GM23338 (cell line): ENCODE results near the gene AQP7. TPM values are rescaled to one million over a fixed set of nuclear protein-coding genes. Genes with fewer than 3 reads are reported as not detected.

Source experiments
- ATAC-seq: fragments of 200-7000 bp; cut with Tn5 transposase; 3 replicates; pipeline ENCODE4 v1.9.1; 2020
- DNase-seq: peaks from one replicate; pipeline ENCODE4 v3.0.0-alpha.2; 2015; ENCODE audit warnings: low spot score
- H2AFZ ChIP-seq: fragments of 200-600 bp; sonication (generic); 2 replicates; pipeline ENCODE4 v1.8.0; 2016; ENCODE audit warnings: antibody characterized with exemption, mild to moderate bottlenecking, moderate library complexity
- H3F3A ChIP-seq: fragments of 200-600 bp; sonication (generic); replicated peaks from 2 replicates; pipeline ENCODE4 v1.8.0; 2017; ENCODE audit warnings: antibody characterized with exemption, mixed run types, low read depth
- H3K27ac ChIP-seq: fragments of 200-600 bp; sonication (generic); 2 replicates; pipeline ENCODE4 v1.6.1; 2016; ENCODE audit warnings: low read depth
- H3K27me3 ChIP-seq: fragments of 200-600 bp; sonication (generic); 2 replicates; pipeline ENCODE4 v1.8.0; 2016; ENCODE audit warnings: mild to moderate bottlenecking, mixed run types, moderate library complexity; ENCODE audit not compliant: insufficient read depth
- H3K36me3 ChIP-seq: fragments of 200-600 bp; sonication (generic); 2 replicates; pipeline ENCODE4 v1.8.0; 2016; ENCODE audit warnings: mild to moderate bottlenecking; ENCODE audit not compliant: insufficient read depth
- H3K4me1 ChIP-seq: fragments of 200-600 bp; sonication (generic); 2 replicates; pipeline ENCODE4 v1.8.0; 2016; ENCODE audit warnings: mild to moderate bottlenecking, moderate library complexity; ENCODE audit not compliant: insufficient read depth
- H3K4me2 ChIP-seq: fragments of 200-600 bp; sonication (generic); 2 replicates; pipeline ENCODE4 v1.7.1; 2017; ENCODE audit warnings: mixed run types
- H3K4me3 ChIP-seq: fragments of 200-600 bp; sonication (generic); 2 replicates; pipeline ENCODE4 v1.6.1; 2016; ENCODE audit warnings: mixed run types
- H3K79me2 ChIP-seq: fragments of 200-600 bp; sonication (generic); replicated peaks from 2 replicates; pipeline ENCODE4 v1.8.0; 2017; ENCODE audit warnings: mild to moderate bottlenecking; ENCODE audit not compliant: insufficient read depth
- H3K9me2 ChIP-seq: fragments of 200-600 bp; sonication (generic); 2 replicates; pipeline ENCODE4 v1.8.0; 2017; ENCODE audit not compliant: insufficient read depth
- H4K20me1 ChIP-seq: fragments of 200-600 bp; sonication (generic); replicated peaks from 2 replicates; pipeline ENCODE4 v1.8.0; 2017; ENCODE audit warnings: mild to moderate bottlenecking; ENCODE audit not compliant: insufficient read depth
- H3K27ac Mint-ChIP-seq: 2 replicates; pipeline ENCODE4 v1.8.0; 2020; ENCODE audit warnings: inconsistent platforms, mild to moderate bottlenecking, moderate library complexity, mixed read lengths
- H3K27me3 Mint-ChIP-seq: 3 replicates; pipeline ENCODE4 v1.8.0; 2022; ENCODE audit warnings: low read depth, mild to moderate bottlenecking, moderate library complexity, mixed read lengths, inconsistent platforms; ENCODE audit not compliant: insufficient read depth, poor library complexity
- H3K36me3 Mint-ChIP-seq: 3 replicates; pipeline ENCODE4 v1.8.0; 2021; ENCODE audit warnings: low read depth, mild to moderate bottlenecking, inconsistent platforms, moderate library complexity, mixed read lengths
- H3K4me1 Mint-ChIP-seq: 3 replicates; pipeline ENCODE4 v1.8.0; 2020; ENCODE audit warnings: mild to moderate bottlenecking, inconsistent platforms, mixed read lengths
- H3K4me3 Mint-ChIP-seq: 3 replicates; pipeline ENCODE4 v1.8.0; 2021; ENCODE audit warnings: moderate library complexity, mild to moderate bottlenecking, inconsistent platforms, mixed read lengths
- H3K9me3 Mint-ChIP-seq: 3 replicates; pipeline ENCODE4 v1.8.0; 2020; ENCODE audit warnings: moderate library complexity, mild to moderate bottlenecking, inconsistent platforms, mixed read lengths
- CREB1 ChIP-seq: fragments of 250-450 bp; sonication (Bioruptor Pico); IDR thresholded peaks from 2 replicates; pipeline ENCODE4 v1.5.0; 2020; ENCODE audit warnings: low read depth, mild to moderate bottlenecking, moderate library complexity
- EZH2 ChIP-seq: fragments of 200-600 bp; sonication (generic); IDR thresholded peaks from one replicate; pipeline ENCODE4 v1.8.0; 2017; ENCODE audit warnings: antibody characterized with exemption, mild to moderate bottlenecking, low read depth; ENCODE audit not compliant: unreplicated experiment
- EZH2phosphoT487 ChIP-seq: fragments of 200-600 bp; sonication (generic); IDR thresholded peaks from one replicate; pipeline ENCODE4 v1.8.1; 2018; ENCODE audit warnings: antibody characterized with exemption; ENCODE audit not compliant: unreplicated experiment
- JUNB ChIP-seq: IDR thresholded peaks from one replicate; pipeline ENCODE4 v1.6.1; 2016; ENCODE audit warnings: antibody characterized with exemption; ENCODE audit not compliant: unreplicated experiment
- NANOG ChIP-seq: IDR thresholded peaks from 2 replicates; pipeline ENCODE4 v1.6.1; 2016; ENCODE audit warnings: antibody characterized with exemption, borderline replicate concordance
- POLR2AphosphoS5 ChIP-seq: IDR thresholded peaks from 2 replicates; pipeline ENCODE4 v1.6.1; 2016; ENCODE audit warnings: antibody characterized with exemption, low read depth
- STAT1 ChIP-seq: IDR thresholded peaks from one replicate; pipeline ENCODE4 v1.6.1; 2016; ENCODE audit warnings: antibody characterized with exemption; ENCODE audit not compliant: unreplicated experiment
- ZNF114 ChIP-seq: fragments of 250-450 bp; sonication (Bioruptor Pico); IDR thresholded peaks from 2 replicates; pipeline ENCODE4 v1.5.0; 2020; ENCODE audit warnings: mild to moderate bottlenecking, moderate library complexity
- ZNF331 ChIP-seq: fragments of 250-450 bp; sonication (Bioruptor Pico); IDR thresholded peaks from 2 replicates; pipeline ENCODE4 v1.5.0; 2020; ENCODE audit warnings: low read depth, mild to moderate bottlenecking, moderate library complexity
- polyA plus RNA-seq: library from polyadenylated mRNA; unstranded; fragments of >200 nt; fragmentation: Nextera tagmentation; extraction: Ambion mirVana; gene quantifications from 2 replicates; pipeline ENCODE4 v1.2.1, GENCODE V29; 2016
- total RNA-seq: library from RNA; depleted of rRNA; stranded (reverse); fragments of >200 nt; shearing (Covaris generic); gene quantifications from 2 replicates; pipeline ENCODE4 v1.2.3, GENCODE V29; 2014
- TF ChIP-seq, protein P1 (sequence below): fragments of 250-450 bp; sonication (Bioruptor Pico); IDR thresholded peaks from 2 replicates; pipeline ENCODE4 v1.5.0; 2020; ENCODE audit warnings: mild to moderate bottlenecking, moderate library complexity
- TF ChIP-seq, protein P2 (sequence below): IDR thresholded peaks from 2 replicates; pipeline ENCODE4 v1.6.1; 2016; ENCODE audit warnings: antibody characterized with exemption
- TF ChIP-seq, protein P3 (sequence below), 2 experiments: fragments of 200-600 bp in 1 of 2; sonication (generic) in 1 of 2; conservative IDR thresholded peaks; 2 replicates each; pipeline versions ENCODE4 v1.5.1 to v1.6.1; 2016 to 2017; ENCODE audit warnings: antibody characterized with exemption in 2 of 2, low read depth in 2 of 2, mild to moderate bottlenecking in 2 of 2, moderate library complexity in 1 of 2
- TF ChIP-seq, protein P4 (sequence below): IDR thresholded peaks from one replicate; pipeline ENCODE4 v1.6.1; 2018; ENCODE audit warnings: antibody characterized with exemption; ENCODE audit not compliant: unreplicated experiment

The AQP7 gene
- total and polyA plus RNA-seq, 2 experiments from 2014 or later: not detected

DNA sequence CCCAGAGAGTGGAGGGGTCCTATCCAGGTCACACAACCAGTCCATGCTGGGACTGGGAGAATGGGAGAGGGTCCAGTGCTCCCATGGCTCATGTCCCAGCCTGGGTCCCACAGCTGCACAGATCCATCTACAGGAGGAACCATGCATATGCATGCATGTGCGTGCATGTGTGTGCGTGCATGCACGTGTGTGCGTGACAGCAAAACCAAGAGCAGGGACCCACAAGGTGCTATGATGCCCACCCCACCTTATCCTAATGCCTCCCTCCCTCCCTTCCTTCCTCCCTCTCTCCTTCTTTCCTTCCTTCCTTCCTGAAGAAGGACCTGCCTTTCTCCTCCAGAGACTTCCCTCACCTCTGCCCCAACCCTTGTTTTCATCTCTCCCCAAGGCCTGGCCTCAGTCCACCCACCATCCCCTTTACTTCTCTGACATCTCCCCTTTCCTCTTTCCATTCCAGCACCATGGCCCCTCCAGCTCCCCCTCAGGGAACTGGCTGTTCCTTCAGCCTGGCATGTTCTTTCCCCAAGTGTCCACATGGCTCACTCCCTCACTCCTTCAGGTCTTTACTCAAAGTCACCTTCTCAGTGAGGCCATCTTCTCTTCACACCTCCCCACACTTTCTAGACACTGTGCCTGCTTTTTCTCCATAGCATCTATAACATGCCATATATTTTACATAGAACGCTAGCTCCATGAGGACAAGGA is 21.8 kb downstream of the AQP7 start:
- H3K4me1 Mint-ChIP-seq: peaks cover 30% of the 10 kb centered on the region
- H3K4me1 ChIP-seq: peaks cover 6% of the 10 kb centered on the region
- no peaks in the 10 kb centered on the region for H4K20me1 ChIP-seq
- no peaks in the 10 kb centered on the region for H3K27me3 ChIP-seq
- H3K9me2 ChIP-seq: no peaks in the 10 kb centered on the region
- ATAC-seq (peak; percentile 11), DNase-seq (peak; percentile 13)
- peaks cover 18% of the 10 kb centered on the region for H3K27me3 Mint-ChIP-seq
- TF ChIP-seq, protein P1, sequence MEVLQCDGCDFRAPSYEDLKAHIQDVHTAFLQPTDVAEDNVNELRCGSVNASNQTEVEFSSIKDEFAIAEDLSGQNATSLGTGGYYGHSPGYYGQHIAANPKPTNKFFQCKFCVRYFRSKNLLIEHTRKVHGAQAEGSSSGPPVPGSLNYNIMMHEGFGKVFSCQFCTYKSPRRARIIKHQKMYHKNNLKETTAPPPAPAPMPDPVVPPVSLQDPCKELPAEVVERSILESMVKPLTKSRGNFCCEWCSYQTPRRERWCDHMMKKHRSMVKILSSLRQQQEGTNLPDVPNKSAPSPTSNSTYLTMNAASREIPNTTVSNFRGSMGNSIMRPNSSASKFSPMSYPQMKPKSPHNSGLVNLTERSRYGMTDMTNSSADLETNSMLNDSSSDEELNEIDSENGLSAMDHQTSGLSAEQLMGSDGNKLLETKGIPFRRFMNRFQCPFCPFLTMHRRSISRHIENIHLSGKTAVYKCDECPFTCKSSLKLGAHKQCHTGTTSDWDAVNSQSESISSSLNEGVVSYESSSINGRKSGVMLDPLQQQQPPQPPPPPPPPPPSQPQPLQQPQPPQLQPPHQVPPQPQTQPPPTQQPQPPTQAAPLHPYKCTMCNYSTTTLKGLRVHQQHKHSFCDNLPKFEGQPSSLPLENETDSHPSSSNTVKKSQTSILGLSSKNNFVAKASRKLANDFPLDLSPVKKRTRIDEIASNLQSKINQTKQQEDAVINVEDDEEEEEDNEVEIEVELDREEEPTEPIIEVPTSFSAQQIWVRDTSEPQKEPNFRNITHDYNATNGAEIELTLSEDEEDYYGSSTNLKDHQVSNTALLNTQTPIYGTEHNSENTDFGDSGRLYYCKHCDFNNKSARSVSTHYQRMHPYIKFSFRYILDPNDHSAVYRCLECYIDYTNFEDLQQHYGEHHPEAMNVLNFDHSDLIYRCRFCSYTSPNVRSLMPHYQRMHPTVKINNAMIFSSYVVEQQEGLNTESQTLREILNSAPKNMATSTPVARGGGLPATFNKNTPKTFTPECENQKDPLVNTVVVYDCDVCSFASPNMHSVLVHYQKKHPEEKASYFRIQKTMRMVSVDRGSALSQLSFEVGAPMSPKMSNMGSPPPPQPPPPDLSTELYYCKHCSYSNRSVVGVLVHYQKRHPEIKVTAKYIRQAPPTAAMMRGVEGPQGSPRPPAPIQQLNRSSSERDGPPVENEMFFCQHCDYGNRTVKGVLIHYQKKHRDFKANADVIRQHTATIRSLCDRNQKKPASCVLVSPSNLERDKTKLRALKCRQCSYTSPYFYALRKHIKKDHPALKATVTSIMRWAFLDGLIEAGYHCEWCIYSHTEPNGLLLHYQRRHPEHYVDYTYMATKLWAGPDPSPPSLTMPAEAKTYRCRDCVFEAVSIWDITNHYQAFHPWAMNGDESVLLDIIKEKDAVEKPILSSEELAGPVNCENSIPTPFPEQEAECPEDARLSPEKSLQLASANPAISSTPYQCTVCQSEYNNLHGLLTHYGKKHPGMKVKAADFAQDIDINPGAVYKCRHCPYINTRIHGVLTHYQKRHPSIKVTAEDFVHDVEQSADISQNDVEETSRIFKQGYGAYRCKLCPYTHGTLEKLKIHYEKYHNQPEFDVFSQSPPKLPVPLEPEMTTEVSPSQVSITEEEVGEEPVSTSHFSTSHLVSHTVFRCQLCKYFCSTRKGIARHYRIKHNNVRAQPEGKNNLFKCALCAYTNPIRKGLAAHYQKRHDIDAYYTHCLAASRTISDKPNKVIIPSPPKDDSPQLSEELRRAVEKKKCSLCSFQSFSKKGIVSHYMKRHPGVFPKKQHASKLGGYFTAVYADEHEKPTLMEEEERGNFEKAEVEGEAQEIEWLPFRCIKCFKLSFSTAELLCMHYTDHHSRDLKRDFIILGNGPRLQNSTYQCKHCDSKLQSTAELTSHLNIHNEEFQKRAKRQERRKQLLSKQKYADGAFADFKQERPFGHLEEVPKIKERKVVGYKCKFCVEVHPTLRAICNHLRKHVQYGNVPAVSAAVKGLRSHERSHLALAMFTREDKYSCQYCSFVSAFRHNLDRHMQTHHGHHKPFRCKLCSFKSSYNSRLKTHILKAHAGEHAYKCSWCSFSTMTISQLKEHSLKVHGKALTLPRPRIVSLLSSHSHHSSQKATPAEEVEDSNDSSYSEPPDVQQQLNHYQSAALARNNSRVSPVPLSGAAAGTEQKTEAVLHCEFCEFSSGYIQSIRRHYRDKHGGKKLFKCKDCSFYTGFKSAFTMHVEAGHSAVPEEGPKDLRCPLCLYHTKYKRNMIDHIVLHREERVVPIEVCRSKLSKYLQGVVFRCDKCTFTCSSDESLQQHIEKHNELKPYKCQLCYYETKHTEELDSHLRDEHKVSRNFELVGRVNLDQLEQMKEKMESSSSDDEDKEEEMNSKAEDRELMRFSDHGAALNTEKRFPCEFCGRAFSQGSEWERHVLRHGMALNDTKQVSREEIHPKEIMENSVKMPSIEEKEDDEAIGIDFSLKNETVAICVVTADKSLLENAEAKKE (CRISPR knock-in tag): no peak
- TF ChIP-seq JUNB: no peak
- TF ChIP-seq NANOG: no peak
- no peak for TF ChIP-seq POLR2AphosphoS5
- TF ChIP-seq, protein P2, sequence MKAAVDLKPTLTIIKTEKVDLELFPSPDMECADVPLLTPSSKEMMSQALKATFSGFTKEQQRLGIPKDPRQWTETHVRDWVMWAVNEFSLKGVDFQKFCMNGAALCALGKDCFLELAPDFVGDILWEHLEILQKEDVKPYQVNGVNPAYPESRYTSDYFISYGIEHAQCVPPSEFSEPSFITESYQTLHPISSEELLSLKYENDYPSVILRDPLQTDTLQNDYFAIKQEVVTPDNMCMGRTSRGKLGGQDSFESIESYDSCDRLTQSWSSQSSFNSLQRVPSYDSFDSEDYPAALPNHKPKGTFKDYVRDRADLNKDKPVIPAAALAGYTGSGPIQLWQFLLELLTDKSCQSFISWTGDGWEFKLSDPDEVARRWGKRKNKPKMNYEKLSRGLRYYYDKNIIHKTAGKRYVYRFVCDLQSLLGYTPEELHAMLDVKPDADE: no peak
- TF ChIP-seq, protein P3, sequence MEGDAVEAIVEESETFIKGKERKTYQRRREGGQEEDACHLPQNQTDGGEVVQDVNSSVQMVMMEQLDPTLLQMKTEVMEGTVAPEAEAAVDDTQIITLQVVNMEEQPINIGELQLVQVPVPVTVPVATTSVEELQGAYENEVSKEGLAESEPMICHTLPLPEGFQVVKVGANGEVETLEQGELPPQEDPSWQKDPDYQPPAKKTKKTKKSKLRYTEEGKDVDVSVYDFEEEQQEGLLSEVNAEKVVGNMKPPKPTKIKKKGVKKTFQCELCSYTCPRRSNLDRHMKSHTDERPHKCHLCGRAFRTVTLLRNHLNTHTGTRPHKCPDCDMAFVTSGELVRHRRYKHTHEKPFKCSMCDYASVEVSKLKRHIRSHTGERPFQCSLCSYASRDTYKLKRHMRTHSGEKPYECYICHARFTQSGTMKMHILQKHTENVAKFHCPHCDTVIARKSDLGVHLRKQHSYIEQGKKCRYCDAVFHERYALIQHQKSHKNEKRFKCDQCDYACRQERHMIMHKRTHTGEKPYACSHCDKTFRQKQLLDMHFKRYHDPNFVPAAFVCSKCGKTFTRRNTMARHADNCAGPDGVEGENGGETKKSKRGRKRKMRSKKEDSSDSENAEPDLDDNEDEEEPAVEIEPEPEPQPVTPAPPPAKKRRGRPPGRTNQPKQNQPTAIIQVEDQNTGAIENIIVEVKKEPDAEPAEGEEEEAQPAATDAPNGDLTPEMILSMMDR (conservative IDR thresholded peaks at IDR 0.05; ENCODE audit: low read depth in 2 of 2): no peak
- no peak for TF ChIP-seq ZNF114 (CRISPR knock-in tag)
- TF ChIP-seq, protein P4, sequence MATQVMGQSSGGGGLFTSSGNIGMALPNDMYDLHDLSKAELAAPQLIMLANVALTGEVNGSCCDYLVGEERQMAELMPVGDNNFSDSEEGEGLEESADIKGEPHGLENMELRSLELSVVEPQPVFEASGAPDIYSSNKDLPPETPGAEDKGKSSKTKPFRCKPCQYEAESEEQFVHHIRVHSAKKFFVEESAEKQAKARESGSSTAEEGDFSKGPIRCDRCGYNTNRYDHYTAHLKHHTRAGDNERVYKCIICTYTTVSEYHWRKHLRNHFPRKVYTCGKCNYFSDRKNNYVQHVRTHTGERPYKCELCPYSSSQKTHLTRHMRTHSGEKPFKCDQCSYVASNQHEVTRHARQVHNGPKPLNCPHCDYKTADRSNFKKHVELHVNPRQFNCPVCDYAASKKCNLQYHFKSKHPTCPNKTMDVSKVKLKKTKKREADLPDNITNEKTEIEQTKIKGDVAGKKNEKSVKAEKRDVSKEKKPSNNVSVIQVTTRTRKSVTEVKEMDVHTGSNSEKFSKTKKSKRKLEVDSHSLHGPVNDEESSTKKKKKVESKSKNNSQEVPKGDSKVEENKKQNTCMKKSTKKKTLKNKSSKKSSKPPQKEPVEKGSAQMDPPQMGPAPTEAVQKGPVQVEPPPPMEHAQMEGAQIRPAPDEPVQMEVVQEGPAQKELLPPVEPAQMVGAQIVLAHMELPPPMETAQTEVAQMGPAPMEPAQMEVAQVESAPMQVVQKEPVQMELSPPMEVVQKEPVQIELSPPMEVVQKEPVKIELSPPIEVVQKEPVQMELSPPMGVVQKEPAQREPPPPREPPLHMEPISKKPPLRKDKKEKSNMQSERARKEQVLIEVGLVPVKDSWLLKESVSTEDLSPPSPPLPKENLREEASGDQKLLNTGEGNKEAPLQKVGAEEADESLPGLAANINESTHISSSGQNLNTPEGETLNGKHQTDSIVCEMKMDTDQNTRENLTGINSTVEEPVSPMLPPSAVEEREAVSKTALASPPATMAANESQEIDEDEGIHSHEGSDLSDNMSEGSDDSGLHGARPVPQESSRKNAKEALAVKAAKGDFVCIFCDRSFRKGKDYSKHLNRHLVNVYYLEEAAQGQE: no peak
- no peak for TF ChIP-seq CREB1 (CRISPR knock-in tag)
- TF ChIP-seq ZNF331 (CRISPR knock-in tag): no peak
- TF ChIP-seq EZH2phosphoT487: no peak
- no peak for TF ChIP-seq EZH2
- TF ChIP-seq STAT1: no peak
- H3K4me3 ChIP-seq: 0 out of 2 replicates have a peak overlapping the region, but pooled peaks have one; percentile 38
- peak overlapping the region; percentile 79; the same call in 1 of the 2 replicates for H2AFZ ChIP-seq
- no peaks in the 10 kb centered on the region for H3K36me3 ChIP-seq
- H3K27ac ChIP-seq: peak overlapping the region; percentile 73; the same call in 1 of the 2 replicates
- H3K9me3 Mint-ChIP-seq: no peaks in the 10 kb centered on the region; the same call in 1 of the 3 replicates
- H3K27ac Mint-ChIP-seq: peak overlapping the region; percentile 65; the same call in 1 of the 2 replicates
- H3F3A ChIP-seq: no peaks in the 10 kb centered on the region; the same call in 1 of the 2 replicates
- no peaks in the 10 kb centered on the region for H3K79me2 ChIP-seq
- H3K4me3 Mint-ChIP-seq: peak overlapping the region; percentile 9; the same call in 1 of the 3 replicates
- H3K4me2 ChIP-seq: peak overlapping the region; percentile 69; the same call in 1 of the 2 replicates
- H3K36me3 Mint-ChIP-seq: no peaks in the 10 kb centered on the region
